NCI-H1930 (cell line): ENCODE results near the gene VWA7.

ENCODE experiments used
- DNase-seq, 2 experiments: peaks; one replicate each; lab custom pipeline; 2025; lab: John Stamatoyannopoulos, UW

The VWA7 gene

DNA sequence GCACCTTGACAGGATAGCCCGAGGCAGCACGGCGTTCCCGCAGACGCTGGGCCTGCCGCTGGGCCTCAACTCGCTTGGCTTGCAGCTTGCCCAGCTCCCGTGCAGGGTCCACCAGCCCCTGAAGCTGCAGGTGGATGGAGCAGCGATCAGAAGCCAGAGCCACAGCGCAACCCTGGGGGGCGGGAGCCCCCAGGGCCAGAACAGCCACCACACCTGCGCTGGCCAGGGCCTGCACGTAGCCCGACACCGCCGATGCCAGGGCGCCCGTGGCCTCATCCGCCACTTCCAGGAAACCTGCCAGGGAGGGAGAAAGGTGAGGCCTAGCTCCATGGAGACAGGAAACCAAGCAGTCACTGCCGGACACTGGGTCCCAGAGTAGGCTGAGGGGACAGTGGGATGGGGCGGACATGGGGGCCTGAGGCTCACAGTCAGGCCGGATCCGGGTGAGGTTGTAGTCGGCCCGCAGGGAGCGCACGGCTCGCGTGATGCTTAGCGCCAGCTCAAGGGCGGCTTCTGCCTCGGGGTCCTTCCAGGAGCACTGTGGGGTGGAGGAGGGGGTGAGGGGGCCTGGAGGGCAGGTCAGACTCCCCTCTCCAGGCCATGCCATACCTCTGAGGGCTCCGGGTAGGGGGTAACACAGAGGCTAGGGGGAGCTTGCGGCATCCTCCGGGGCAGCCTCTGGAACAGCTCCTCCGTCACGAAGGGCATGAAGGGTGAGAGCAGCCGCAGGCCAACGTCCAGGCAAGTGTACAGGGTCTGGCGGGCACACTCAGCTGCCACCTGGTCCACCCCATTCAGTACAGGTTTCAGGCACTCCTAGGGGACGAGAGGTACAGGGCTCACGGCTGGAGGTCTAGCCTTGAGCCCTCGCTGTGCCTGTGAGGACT, 2.1 kb upstream of the VWA7 start:
- DNase-seq = no peak

DNA sequence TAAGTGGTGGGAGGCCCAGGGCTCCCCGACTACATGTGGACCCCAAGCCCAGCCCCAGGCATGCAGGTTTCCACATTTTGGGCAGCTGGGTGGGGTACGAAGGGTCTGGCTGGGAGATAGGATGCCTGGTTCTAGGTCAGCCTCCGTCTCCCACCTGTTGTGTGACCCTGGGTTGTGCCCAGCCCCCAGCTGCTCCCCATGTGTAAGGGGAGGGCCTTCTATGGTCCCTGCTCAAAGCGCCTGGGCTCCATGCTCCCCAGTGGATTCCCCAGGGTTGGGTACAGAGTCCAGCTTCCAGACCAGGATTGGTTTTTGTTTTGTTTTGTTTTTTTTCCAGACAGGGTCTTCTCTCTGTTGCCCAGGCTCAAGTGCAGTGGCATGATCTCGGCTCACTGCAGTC, 1.1 kb upstream of the VWA7 start:
- no peak for DNase-seq

DNA sequence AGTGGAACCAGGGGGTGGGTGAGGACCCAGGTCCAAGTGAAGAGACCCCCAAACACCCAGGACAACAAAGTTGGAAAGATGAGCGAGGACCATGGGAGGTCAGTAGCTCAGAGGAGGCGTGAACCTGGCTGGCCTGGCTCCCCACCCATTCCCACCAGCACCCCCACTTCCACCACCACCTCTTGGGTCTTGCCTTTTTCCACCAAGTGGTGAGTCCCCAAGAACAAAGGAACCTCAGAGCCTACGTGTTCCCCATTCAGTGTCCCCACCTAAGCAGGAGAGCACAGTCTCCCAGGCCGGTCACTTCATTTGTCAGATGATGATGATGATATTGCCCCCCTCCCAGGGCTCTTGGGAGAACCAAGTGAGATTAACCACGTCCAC, 531 bp upstream of the VWA7 start:
- no peak for DNase-seq

DNA sequence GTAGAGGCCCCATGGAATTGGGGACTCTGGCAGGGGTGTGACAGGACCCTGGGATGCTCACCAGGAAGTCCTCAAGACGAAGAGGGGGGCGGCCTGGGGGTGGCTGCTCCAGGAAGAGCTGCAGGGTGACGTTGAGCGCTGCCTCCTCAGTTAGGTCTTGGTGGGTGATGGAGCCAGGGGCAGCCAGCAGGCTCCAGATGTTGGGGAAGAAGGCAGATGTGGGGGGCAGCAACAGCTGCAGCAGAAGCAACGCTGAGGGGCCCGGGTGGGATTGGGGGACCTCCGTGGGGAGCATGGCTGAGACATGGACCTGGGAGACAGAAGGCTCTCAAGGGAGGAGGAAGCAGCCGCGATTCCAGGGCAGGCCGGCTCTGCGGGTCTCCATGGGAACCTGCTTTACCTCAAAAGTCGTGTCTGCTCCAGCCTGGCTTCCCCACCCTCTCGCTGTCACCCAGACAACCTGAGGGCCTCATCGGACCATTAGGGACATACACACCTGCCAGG, 591 bp downstream of the VWA7 start:
- no peak for DNase-seq

DNA sequence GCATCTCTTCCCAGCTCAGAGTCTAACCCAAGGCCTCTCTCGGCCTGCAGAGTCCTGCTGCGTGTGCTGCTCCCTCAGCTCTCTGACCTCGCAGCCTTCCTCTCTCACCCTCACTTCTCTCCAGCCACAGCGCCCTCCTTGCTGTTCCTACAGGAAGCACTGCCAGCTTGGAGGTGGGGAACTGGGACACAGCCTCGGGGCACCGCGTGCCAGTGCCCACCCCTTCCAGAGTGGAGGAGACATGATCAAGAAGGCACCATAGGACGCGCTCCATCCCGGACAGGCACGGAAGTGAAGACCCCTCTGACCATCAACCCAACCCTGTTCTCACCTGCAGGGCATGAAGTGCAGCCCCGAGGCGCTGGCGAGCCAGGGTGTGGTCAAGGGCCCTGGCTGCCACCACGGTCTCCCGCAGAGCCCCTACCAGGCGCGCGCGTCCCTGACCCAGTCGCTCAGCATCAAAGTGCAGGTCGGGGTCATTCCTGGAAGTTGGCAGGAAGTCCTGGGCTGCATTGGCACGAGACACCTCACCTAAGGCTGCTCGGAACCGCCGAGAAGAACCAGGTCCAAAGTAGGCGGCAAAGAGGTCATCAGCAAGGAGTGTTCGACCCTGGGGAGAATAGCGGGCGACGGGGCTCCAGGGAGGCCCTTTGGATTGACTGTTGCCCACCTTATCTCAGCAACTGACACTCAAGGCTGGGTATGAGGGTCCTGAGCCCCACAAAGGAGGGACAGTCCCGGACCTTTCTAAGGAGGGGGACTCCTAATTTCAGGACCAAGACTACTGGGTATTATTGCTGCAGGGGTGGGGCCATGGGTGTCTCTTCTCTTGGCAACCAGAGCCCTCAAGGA, 1.3 kb downstream of the VWA7 start:
- DNase-seq = no peak

DNA sequence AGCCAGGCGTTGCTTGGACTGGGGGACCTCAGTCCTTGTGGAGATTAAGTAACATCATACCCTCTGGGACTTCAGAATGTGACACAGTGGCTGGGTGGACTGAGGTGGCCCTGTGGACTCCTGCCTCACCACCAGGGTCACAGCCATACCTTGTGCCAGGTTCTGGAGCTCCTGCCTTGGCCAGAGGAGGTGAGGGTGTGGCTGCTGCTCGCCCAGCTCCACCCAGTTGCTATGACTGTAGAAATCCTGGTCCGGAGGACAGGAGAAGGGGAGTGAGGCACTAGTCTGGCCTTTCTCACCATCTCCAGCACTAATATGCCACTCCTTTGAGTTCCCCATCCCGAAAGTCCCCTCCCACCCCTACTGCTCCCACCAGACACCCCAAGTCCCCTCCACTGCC, 1.9 kb downstream of the VWA7 start:
- no peak for DNase-seq

DNA sequence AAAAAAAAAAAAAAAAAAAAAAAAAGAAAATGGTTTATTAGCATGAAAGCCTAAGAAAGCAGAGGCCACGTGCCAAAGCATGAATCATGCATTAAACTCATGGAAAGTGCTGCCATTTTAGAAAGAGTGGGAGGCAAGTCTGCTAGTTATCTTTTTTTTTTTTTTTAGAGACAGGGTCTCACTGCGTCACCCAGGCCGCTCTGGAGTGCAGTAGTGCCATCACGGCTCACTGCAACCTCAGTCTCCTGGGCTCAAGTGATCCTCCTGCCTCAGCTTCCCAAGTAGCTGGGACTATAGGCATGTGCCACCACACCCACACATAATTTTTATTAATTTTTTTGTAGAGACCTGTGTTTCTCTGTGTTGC, 5.2 kb downstream of the VWA7 start:
- DNase-seq = no peak

DNA sequence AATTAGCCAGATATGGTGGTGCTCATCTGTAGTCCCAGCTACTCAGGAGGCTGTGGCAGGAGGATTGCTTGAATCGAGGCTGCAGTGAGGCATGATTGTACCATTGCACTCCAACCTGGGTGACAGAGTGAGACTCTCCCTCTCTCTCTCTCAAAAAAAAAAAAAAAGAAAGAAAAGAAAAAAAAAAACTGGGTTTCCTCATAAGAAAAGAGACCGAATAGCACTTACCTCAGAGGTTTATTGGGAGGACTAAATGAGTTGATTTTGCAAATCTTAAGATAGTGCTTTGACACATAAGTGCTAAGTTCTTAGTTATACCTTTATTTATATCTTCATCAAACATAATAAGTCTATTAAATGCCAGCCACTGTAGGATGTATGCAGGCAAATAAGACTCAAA, 6.3 kb downstream of the VWA7 start:
- DNase-seq = no peak

DNA sequence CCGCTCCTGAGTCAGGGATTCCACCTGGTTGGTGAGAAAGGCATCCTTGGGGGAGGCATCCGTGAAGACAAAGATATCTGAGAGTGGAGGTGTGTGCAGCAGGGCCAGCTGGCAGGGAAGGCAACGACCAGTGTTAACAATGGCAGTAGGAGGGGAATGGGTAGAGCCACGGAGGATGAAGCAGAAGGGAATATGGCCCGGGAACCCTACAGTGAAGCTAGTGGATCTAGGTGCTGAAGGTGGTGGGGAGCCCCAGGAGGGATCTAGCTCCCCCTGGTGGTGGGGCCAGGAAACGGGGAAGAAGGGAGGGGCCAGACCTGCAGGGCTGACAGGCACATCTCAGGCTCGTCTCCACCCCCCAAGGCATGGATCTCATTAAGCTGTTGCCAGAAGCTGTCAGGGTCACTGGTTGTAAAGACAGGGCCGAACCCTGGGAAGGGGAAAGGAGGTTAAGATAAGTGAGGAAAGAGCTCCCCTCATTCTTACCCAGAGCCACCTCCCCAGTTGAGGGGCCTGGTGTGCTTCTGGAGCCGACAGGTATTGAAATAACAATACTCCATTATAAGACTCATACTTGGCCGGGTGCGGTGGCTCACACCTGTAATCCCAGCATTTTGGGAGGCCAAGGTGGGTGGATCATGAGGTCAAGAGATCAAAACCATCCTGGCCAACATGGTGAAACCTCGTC, 7.3 kb downstream of the VWA7 start:
- peak; percentile 38 to 58 for DNase-seq

DNA sequence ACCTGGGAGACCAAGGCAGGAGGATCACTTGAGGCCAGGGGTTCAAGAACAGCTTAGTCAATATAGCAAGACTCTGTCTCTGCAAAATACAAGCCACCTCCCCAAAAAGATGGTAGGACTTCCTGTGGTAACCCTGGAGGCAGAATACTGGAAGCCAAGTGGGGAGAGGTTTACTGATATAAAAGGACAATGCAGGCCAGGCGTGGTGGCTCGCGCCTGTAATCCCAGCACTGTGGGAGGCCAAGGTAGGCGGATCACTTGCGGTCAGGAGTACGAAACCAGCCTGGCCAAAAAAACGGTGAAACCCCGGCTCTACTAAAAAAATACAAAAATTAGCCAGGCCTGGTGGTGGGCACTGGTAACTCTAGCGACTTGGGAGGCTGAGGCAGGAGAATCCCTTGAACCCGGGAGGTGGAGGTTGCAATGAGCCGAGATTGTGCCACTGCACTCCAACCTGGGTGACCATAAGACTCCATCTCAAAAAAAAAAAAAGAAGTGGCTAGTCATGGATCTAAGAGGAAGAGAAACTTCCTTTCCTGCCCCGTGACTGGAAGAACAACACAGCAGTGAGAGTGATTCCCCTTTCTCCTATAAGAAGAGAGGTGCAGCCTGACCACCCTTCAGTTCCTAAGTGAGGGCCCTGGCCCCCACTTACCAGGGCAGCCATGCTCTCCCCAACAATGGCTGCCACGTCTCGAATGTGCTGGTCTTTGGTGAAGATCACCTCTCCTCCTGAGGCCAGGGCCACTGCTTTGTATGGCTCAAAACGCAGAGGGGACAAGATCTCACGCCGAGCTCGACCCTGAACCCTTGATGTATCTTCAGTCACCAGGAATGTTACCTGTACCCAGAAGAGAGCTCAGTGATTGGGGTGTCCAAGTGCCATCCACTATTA, 8.5 kb downstream of the VWA7 start:
- no peak for DNase-seq

DNA sequence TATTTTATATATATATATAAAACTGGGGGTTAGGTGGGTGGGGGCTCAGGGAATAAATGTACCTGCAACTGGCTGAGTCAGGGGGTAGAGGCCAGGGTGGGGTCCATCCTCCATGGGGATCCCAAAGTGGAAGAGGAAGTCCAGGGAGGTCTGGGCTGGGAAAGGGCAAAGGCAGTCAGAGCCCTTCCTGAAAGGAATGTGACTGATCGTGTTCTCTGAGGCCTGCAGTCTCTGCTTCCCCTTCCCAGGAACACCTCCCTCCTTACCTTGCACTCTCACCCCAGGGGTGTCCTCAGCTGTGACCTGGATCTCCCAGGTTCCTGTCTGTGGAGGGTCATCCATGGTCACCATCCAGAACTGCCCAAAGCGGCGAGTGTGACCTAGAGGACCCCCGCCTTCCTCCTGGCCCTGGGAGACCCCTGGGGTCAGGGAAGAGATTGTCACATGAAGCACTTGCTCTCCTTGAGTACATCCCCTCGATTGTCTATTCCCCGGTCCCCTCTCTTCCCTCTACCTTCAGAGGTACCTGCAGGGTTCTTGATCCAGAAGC, 10.0 kb downstream of the VWA7 start:
- DNase-seq = no peak

DNA sequence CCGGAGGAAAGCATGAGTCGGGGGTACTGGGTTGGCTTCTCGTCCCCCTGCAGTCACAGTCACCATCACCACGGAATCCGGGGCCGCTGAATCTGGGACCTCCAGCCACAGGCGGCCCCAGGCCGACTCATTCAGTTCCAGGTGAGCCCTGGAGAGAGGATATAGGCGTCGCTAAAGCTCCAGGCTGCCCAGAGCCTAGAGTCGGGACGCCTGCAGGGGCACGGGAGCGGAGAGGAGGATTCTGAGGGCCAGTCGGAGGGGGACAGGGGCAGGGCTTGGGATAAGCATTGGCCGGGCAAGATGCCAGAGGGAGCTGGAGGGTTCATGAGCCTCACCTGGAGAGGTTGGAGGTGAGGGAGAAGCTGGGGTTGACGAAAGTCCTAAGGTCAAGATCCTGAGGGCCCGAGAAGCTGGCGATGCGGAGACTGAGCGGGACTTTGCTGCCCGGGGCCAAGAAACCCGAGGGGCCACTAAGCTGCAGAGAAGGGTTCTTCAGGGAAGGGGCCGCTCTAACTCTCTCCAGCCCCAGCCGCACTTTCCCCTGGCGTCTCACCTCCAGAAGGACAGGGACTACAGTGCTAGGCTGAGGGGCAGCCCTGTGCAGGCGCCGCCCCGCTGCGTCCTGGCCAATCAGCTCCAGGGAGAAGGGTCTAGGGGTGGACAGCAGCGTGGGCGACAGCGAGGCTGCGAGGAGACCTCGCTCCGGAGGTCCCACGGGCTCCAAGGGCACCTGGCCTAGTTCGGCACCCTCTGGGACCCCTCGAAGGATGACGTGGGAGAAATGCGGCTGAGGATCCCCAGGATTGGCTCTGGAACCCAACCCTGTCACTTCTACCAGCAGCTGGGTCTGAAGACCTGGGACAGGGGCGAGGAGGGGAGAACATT, 11.0 kb downstream of the VWA7 start:
- DNase-seq = no peak

DNA sequence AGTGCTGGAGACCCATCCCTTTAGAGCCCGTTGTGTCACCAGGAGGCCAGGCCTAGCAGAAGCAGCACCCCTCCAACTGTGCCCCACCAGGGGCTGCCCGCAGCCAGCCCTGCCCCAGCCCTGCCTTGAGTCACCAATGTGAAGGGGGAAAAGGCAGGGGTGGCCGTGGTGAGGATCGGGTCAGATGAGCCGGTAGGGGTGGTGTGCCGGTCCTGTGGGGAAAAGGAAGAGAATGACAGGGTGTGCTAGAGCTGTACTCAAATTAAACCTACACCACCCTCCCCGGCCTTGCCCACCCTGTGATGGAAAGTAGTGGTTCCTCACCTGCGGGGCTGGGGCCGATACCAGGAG, 11.6 kb downstream of the VWA7 start:
- no peak for DNase-seq

DNA sequence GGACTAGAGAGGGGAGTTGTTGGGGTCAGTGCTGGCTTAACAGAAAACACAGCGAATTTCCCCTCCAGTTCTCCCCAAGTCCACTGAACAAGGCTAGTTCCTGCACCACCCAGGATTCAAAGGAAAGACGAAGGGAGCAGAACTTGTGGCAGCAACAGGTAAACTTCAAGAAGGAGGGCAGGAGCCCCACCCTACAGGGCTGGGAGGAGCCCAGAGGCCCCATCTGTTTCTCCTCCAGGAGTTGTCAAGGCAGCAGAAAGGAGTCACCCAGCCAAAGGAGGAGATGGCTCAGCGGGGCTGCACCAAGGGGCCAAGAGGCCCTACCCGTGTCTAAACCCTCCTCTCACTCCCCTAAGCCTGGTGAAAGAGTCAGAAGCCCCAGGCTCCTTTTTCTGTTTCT, 12.9 kb downstream of the VWA7 start:
- no peak for DNase-seq

DNA sequence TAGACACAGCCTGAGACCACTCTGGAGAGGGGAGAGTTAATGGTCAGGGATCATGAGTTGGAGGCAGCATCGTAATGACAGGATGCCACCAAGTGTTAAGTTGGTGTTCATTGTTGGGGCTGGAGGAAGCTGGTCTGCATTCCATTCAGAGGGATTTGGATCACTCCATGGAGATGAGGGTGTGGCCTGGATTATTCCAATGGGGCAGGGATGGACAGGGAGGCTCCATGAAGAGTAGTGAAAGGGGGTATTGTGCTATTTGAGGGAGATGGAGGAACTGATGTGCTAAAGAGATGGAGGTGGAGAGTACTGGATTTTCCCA, 13.5 kb downstream of the VWA7 start:
- no peak for DNase-seq

DNA sequence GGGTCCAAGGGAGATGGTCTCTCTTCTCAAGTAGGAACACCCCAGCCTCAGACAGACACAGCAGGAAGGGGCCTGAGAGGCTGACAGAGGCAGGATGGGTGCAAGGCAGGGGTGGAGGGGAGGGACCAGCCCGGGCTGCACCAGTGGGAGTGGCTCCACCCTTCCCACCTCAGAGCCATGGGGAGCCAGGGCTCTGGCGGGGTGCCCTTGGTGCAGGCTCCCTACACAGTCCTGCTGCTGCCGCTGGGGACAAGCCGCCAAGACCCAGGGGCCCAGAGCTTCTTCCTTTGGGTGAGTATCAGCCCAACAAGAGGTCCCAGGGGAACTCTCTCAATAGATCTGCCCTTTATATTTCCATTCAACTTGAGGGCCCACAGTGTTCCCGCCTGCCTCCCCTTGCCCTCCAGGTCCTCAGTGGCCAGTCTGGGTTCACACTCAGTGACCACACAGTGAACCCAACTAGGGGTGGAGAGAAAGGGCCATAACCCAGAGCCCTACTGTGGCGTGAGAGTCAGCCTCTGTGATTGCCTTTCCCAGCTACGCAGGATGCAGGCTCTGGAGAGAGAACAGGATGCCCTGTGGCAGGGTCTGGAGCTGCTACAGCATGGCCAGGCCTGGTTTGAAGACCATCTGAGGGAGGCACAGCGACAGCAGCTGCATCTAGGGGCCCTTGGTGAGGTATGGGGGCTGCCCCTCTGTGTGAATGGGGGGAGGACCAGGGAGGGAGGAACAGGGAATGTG, 14.1 kb downstream of the VWA7 start:
- DNase-seq = no peak

DNA sequence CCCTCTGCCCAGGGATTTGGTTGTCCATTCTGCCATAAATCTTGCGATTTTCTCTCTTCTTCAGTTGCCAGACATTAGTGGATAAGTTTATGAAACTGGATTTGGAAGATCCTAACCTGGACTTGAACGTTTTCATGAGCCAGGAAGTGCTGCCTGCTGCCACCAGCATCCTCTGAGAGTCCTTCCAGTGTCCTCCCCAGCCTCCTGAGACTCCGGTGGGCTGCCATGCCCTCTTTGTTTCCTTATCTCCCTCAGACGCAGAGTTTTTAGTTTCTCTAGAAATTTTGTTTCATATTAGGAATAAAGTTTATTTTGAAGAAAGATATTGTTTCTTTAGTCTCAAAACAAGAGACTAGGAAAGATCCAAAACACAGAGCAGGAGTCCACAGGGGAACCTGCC, 14.8 kb downstream of the VWA7 start, which contains the start of gene SAPCD1:
Gene SAPCD1 (plus strand): TSS at position 301 of the 400 bp plus-strand sequence. CDS start 399 bp downstream, outside the sequence.
- no peak for DNase-seq

DNA sequence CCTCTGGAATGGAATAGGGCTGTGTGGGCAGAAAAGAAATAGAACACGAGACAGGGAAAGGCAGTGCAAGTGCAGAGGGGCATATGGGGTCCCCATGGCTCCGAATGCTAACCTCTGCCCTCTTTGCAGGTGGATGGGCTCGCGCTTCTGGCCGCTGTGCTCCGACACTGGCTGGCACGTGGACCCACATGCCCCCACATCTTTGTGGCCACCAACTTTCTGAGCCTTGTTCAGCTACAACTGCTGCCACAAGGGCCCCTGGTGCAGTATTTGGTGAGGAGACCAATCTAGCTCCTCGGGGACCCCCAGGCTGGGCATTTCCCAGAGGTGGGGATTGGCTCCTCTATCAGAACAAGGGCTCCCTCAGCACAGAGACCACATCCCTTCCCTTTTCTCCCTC, 15.8 kb downstream of the VWA7 start:
- no peak for DNase-seq

DNA sequence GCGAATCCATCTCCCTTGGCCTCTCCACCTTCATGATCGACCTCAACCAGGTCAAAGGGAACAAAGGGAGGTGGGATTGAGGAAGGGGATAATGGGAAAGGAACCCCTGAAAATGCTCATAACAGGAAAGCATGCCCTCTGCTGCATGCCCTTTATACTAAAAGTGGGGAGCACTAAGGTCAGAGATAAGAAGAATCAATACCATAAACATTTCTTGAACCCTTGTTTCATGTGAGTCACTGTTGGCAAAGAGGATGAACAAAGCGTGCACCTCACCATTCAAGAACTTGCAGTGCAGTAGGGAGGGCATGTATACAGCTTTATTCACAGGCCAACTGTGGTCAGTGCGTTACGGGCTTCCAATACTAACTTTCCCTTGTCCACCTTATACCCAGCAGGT, 16.3 kb downstream of the VWA7 start:
- no peak for DNase-seq

DNA sequence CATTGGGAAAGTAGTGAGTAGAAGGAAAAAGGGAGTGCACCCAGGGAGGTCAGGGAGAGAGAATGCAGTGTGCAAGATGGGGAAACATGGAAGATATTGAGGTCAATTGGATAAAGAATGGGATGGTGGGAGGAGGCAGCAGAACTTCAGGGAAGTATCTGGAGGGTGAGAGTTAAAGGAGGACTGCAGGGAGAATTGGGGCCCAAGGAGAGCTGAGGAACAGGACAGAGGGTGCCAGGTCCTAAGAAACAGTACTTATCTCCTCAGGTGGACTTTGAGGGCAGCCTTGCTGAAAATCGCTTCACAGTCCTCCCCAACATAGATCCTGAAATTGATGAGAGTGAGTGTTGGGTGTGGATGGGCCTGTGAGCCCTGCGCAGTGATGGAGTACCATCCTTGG, 18.8 kb downstream of the VWA7 start:
- DNase-seq = no peak
